ENCODE data around the gene KIAA1671.

KIAA1671 gene

GRCh38 chr22:25196326-25196725 lies 243.8 kb downstream of the KIAA1671 start:
- no peak for TF ChIP-seq CTCF (IDR thresholded peaks at IDR 0.05; ENCODE audit: low read depth, low read length)
- no peak overlapping the region for H3K4me3 ChIP-seq (ENCODE audit: low read depth, low read length)

GRCh38 chr22:25197340-25197739 lies 244.8 kb downstream of the KIAA1671 start:
- no peak overlapping the region for H3K4me3 ChIP-seq (ENCODE audit: low read depth, low read length)

GRCh38 chr22:25199731-25200520 lies 247.4 kb downstream of the KIAA1671 start, which contains the start of gene CRYBB3:
TSS of gene CRYBB3 (plus strand) at chr22:25199858. CDS start at chr22:25201397, 1,539 bp downstream.
- TF ChIP-seq CTCF (IDR thresholded peaks at IDR 0.05; ENCODE audit: low read depth, low read length) = no peak
- H3K4me3 ChIP-seq (ENCODE audit: low read depth, low read length) = no peak within 1 kb of the TSS

More at GRCh38 chr22:25197340-25197739, 244.8 kb downstream of the KIAA1671 start:
- TF ChIP-seq CTCF (IDR thresholded peaks at IDR 0.05; ENCODE audit: low read depth, low read length) = no peak

- TF ChIP-seq CTCF (IDR thresholded peaks at IDR 0.05; ENCODE audit: low read depth, low read length) = no peak
- H3K4me3 ChIP-seq (ENCODE audit: low read depth, low read length) = no peak overlapping the region
Measured at GRCh38 chr22:25200967-25201366, 248.5 kb downstream of the KIAA1671 start.

- no peak overlapping the region for H3K4me3 ChIP-seq (ENCODE audit: low read depth, low read length)
- TF ChIP-seq CTCF (IDR thresholded peaks at IDR 0.05; ENCODE audit: low read depth, low read length) = no peak
Measured at GRCh38 chr22:25201557-25202273, 249.2 kb downstream of the KIAA1671 start.

GRCh38 chr22:25202290-25202921 lies 249.9 kb downstream of the KIAA1671 start:
- no peak overlapping the region for H3K4me3 ChIP-seq (ENCODE audit: low read depth, low read length)
- TF ChIP-seq CTCF (IDR thresholded peaks at IDR 0.05; ENCODE audit: low read depth, low read length) = peak; percentile 90

All from WI38 (cell line).